Embryonic facial prominence (tissue), 1 donor: Measurements from ENCODE around the gene PAFAH1B2.
"Not testable (repeated sequence)": the region's sequence is repeated elsewhere in the genome, so short reads cannot be mapped to it uniquely, and the experiment has no call there.

Experiments
- DNase-seq: peaks from one replicate; pipeline ENCODE4 v3.0.0-alpha.2; 2016; ENCODE audit errors: extremely low spot score

The PAFAH1B2 gene, protein sequence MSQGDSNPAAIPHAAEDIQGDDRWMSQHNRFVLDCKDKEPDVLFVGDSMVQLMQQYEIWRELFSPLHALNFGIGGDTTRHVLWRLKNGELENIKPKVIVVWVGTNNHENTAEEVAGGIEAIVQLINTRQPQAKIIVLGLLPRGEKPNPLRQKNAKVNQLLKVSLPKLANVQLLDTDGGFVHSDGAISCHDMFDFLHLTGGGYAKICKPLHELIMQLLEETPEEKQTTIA

DNA sequence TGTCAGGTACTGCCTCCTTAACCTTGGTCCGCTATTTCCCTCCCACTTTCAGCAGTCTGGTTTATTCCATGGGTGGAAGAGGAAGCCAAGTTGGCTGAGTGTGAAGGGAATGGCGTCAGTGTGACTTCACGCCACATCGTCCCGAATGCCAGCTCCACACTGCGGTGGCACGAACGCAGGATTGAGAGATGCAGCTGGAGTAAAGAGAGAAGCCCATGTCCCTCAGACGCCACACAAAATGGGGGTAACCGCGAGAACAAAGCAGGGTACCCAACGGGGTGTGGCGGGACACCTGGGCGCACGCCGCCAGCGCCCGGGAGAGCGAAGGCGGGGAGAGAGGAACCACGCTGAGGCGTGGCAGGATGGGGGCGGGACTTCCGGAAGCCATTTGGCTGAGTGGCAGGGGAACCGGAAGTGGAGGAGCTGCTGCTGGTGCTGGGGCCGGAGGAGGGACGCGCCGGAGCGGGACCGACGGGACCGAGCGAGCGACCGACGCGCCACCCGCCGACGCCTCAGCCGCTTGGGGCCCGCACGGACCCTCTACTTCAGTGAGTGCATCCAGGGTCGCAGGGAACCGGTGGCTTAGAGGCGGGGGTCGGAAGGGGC is at the start of gene PAFAH1B2:
PAFAH1B2 (plus strand) TSS at position 417 of the 606 bp plus-strand sequence. CDS start 8,161 bp downstream, outside the sequence.
- peak; percentile 90 for DNase-seq

DNA sequence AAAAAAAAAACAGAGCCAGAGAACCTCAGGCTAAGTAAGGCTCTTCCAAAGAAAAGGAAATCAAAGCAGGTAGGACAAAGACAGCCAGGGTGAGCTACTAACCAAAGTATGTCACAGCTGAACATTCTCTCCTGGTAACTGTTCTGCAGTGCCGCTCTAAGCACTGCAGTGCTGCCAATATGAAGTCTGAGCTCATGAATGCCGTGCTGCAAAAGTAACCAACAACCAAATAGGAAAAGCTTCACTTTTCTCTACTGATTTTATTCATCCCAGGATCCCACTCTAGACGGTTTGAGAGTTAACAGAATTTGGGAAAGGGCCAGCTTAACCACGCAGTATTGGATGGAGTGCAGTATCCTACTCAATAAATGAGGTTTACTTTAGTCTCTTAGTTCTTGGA is 49.3 kb upstream of the PAFAH1B2 start:
- DNase-seq: peak; percentile 55

DNA sequence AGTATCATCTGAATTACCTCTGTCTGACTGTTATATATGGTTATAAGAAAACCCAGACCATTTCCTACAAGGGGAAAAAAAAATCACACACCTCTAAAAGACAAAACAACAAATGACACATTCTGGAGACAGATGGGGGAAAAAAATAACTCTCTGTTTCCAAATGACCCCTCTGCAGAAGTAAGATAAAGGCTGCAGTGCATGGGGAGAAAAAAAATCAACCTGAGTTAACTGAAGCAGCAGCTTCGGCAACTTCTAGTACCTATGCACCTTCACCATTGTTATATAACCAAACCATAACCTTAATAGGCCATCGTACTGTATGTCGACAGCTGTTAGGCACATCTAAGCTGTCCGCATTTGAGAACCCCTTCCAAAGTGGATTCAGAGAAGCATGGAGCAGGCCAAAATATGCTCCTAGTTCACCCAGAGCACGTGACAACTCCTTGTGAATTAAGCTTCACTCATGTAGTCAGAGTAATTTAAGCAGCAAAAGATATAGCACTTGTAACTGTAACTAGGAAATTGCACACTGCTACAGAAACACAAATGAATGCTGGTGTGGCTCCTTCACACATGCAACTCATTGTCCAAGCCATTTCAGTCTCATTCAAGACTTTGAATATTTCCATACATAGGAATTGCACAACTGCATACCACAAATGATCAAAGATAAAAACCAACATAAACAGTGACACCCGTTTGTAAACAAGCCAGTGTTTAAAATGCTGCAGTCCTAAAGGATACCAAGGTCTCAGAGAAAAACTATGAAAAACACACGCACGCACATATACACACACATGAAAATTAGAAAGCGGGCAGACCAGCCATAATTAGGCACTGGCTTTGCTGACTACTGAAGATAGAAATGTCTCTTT is 48.6 kb upstream of the PAFAH1B2 start:
- peak; percentile 45 for DNase-seq

DNA sequence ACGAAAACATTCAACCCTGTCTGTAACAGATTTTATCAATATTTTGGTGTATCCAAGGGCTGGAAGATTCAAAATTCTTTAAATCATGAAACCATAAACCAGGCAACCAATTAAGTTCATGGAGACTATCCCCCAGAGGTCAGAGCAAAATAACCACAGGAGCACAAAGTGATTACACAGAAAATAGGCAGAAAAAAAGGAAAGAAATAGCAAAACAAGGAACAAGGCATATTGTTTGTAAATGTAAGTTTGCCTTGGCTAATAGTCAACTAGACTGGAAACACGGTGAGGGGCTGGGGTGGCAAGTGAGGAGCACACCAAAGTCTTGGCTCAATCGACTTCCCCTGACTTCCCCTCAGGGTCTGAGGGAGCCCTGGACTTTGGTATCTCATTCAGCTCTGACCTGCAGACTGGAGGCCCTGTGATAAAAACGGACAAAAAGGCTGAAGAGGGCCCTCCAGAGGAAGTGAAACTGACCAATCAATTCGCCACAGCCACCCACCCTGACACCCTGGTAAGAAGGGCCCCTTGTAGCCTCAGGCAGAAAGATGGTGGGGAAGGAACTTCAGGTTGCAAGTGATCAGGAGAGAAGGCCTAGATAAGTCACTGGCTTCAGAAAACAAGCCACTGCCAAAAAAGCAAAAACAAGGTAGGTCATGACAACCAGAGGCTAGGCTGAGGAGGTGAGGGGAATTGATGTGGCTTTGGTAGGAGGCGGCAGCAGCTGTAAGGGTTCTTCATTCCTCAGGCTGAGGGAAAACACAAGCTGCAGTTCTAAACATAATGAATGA is 47.7 kb upstream of the PAFAH1B2 start:
- DNase-seq: peak; percentile 68

DNA sequence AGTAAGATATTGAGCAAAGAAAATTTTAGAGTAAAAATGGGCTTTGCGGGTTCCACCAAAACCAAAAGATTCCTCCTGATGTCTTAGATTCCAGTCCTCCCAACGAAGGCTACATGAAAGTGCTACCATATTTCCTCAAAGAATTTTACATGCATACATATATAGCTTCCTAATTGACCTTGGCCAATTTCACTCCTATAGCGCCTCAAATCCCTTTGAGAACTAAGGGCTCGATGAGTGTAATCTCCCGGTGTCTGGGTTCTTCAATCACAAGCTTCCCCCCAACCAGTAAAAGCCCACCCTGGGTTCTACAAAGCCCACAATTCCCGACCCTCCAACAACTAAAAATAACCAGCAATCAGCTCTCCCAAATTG is 47.1 kb upstream of the PAFAH1B2 start:
- no peak for DNase-seq

DNA sequence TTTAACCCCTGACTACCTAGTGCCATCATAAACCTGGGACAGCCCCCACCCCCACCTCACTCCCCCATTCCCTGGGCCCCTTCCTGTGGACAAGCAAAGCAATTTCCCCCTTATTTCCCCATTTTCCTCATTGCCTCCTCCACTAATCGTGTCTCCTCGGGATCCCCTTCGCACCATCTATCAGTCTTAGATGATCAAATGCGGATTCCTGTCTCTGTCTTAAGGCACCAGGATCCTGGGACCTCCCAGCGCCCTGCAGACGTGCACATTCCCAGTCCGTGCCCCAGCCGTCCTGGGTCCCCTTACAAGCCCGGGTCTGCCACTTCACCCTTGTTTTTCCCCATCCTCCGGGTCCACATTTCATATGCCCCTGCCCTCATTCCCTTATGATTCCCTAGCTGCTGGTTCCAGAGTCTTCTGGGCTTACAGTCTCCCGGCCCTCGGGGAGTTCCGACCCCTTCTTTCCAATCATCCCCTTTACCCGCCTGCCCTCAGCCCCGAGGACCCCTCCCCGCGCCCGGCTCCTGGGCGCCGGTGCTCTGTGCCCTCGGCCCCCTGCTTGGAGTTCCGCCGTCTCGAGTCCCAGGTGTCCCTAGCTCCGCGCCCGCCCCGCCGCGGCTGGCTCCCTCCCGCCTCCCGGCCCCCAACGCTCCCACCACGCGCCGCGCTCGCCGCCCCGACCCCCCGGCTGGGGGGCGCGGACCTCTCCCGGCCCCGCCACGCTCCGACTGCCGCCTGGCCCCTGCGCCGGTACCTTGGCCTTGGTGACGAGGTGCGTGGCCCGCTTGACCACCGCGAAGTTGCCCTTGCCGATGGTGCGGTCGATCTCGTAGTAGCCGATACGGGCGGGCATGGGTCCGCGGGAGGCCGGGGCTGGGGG is 46.5 kb upstream of the PAFAH1B2 start:
- no peak for DNase-seq

DNA sequence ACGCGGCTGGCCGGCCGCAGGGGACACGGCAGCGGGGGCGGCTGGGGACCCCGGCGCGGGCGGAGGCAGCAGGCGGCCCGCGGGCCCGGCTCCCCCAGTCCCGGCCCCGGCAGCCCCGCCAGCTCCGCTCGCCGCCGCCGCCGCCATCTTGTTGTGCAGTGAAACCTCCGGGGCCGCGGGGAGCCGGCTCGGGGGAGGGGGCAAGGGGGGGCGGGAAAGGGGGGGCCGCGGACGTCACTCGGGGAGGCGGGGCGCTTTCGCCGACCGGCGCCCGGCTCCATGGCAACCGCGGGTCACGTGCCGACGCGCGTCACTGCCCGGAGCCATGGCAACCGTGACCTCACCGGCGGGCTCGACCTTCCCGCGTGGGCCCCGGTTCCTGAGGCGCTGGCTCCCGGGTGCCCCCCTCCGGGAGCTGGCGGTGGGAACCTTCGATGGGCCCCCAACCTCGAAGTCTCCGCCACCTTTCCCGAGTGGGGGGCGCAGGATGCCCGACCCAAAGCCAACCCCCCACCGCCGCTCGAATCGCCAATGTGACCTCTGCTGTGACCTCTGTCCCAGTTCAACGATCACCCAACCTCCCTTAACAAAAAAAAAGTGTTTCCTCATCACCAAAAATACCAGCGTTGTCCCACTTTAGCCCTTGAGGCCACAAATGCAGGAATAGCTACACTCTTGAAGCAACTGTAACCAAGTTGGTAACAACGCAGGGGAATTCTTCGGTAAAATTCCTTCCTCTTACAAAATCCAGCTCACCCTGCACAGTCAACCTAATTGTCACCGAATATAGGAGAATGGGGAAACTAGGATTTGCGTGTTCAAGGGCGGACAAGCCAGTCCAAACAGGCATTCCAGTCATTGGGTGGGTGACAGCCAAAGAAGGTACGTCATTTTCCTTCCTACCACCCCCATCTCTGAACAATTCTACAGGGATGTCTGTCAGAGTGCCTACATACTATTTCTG is 45.5 kb upstream of the PAFAH1B2 start, which contains the start of gene SIK3:
SIK3 (minus strand) TSS at position 160 of the 964 bp plus-strand sequence; CDS start at position 147, 13 bp downstream.
- DNase-seq: peak; percentile 91

DNA sequence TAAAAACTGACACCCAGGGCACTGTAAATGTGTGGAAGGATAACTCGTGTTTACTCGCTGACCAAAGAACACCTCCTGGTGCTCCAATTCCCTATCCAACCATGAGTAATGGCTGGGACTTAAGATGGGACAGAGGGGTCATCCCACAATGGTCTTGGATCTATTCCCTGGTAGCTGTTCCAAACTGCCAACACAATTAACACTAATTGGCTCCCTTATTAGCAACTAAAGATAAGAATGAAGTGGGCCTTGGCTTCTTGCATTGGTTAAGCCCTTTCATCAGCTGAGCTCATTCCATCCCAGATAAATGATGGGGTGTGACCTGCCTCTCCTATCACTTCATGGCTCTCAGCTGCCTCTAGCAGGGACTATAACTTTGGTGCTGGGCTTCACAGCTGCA is 44.4 kb upstream of the PAFAH1B2 start:
- DNase-seq: no peak

DNA sequence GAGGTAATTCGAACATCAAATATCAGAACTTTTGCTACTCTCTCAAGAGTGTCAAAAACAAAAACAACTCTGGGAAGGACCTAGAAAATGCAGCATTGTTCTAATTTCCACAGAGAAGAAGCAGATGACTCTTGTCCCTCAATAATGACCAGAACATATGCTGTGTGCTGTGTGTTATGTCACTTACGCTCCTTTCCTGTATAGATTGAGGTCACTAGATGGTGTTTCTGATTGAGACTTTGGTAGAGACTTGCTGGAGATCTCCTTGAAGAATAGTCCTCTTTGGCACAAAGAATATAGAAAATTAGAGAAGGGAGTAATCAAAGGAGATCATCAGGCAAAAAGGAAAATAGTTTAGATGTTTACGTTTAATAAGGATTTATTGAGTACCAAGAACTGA is 43.5 kb upstream of the PAFAH1B2 start:
- DNase-seq: no peak

DNA sequence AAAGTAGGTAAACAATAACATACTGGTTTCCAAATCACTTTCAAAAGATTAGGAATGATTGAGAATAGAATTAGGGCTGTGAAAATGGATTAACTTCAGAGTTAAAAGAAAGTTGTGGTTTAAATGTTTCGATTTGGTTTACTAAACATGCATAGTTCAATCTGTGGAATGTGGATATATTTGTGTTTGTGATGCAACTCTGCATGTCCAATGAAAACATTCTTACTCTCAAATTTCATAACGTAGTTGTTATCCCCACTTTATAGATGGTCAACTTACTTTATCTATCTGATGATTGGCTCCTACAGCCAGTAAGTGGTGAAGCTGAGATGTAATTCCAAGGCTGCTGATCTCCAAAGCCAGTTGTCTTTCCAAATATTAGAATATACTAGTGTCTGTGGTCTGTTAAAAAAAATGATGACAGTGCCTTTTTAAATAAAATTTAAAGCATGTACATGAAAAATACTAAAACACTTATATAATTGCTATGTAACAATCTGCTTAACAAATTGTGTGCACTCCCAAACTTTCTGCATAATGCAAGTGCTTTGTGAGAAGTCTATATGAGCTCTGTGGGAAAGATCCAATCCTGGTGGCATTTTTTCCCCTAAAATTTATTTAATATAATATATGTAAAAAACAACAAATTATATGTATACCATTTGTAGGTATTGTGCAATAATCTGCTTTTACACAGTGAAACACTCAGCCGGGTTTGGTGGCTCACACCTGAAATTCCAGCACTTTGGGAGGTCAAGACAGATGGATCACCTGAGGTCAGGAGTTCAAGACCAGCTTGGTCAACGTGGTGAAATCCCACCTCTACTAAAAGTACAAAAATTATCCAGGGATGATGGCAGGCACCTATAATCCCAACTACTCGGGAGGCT is 36.1 kb upstream of the PAFAH1B2 start:
- DNase-seq: no peak

DNA sequence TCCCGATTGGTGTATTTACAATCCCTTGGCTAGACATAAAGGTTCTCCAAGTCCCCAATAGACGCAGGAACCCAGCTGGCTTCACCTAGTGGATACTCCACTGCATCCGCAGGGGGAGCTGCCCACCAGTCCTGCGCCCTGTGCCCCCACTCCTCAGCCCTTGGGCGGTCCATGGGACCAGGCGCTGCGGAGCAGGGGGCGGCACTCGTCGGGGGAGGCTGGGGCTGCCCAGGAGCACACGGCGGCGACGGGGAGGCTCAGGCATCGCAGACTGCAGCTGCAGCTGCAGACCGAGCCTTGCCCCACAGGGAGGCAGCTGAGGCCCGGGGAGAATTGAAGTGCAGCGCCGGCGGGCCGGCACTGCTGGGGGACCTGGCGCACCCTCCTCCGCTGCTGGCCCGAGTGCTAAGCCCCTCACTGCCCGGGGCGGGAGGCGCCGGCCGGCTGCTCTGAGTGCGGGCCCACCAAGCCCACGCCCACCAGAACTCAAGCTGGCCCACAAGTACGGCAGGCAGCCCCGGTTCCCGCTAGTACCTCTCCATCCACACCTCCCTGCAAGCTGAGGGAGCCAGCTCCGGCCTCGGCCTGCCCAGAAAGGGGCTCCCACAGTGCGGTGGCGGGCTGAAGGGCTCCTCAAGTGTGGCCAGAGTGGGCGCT is 33.7 kb upstream of the PAFAH1B2 start:
- no peak for DNase-seq

DNA sequence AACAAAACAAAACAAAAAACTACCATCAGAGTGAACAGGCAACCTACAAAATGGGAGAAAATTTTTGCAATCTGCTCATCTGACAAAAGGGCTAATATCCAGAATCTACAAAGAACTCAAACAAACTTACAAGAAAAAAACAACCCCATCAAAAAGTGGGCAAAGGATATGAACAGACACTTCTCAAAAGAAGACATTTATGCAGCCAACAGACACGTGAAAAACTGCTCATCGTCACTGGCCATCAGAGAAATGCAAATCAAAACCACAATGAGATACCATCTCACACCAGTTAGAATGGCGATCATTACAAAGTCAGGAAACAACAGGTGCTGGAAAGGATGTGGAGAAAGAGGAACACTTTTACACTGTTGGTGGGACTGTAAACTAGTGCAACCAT is 31.6 kb upstream of the PAFAH1B2 start:
- not testable (repeated sequence) for DNase-seq

DNA sequence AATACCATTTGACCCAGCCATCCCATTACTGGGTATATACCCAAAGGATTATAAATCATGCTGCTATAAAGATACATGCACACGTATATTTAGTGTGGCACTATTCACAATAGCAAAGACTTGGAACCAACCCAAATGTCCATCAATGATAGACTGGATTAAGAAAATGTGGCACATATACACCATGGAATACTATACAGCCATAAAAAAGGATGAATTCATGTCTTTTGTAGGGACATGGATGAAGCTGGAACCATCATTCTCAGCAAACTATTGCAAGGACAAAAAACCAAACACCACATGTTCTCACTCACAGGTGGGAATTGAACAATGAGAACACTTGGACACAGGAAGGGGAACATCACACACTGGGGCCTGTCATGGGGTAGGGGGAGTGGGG is 31.1 kb upstream of the PAFAH1B2 start:
- not testable (repeated sequence) for DNase-seq

DNA sequence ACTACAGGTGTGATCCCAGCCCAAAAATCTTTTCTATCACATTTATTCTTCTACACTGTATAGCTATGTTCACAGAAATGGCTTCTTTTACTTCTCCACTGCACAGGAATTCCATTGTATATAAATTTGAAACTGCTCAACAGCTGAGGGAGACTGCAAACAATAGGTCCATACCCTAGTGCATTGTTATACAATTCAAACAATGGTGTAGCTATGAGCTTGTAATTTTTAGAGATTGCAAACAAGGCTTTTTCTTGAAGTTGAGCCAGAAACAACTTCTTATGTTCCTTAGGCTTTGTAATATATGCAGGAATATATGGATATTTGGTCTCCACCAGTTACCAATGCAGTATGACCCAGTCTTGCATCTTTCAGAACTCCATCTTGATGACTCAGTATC is 26.4 kb upstream of the PAFAH1B2 start:
- no peak for DNase-seq

DNA sequence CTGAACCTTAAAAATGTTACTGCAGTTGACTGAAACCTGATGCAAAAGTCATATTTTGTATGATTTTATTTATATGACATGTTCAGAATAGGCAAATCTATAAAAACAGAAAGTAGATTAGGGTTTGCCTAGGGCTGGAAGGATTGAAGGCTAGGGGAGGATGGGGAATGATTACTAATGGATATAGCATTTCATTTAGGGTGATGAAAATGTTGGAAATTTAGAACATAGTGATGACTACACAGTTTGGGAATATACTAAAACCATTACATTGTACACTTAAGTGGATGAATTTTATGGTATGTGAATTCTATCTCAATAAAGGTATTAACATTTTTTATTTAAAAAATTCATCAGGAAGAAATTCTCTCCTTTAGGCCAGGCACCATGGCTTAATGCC is 22.9 kb upstream of the PAFAH1B2 start:
- DNase-seq: no peak

DNA sequence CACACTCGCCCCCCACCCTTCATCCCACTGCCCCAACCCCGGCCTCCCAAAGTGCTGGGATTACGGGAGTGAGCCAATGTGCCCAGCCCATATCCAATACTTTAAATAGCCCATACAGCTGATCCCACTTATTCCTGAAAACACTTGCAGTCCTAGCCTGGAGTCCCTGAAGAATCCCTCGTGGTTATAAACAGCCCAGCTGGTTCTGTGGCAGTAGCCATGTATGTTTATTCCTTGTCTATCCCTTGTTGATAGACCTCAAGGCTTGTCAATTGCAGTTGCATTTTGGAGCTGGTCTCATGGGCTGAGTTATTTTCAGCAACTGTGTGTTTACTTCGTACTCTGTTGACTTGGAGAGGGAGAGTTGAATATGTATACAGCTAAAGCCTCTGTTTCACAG is 21.5 kb upstream of the PAFAH1B2 start:
- no peak for DNase-seq

DNA sequence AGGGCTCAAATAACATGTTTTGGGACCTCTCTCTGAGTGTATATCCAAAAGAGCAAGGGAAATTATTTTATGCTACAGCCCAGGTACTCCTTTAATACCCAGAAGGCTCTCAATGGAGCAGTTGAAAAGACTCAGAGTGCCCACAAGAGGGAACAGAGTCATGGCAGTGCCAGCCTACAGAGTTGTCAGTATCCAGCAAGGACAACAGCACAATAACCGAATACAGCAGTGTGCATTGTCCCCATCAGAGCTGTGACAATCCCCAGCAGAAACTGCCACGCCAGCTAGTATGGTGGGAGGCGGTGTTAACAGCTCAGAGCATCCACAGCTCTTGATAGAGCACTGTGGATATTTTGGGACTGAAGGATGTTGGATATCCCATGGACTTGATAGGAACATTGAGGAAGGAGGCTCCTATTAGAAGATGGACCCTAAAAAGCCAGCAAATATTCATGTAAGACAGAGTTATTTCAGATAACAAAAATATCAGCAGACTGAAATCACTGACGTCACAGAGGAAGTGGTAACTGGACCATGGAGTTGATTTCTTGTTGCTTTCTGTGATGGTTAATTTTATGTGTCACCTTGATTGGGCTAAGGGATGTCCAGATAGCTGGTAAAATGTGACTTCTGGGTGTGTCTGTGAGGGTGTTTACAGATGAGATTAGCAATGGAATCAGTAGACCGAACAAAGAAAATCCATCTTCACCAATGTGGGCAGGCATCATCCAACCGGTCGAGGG is 17.7 kb upstream of the PAFAH1B2 start:
- no peak for DNase-seq
